ENCODE measurements around the gene LRRN2. TPM values are rescaled to one million over a fixed set of nuclear protein-coding genes. Genes with fewer than 3 reads are reported as not detected.

The LRRN2 gene
- total RNA-seq, 1 experiment from 2014 or later = 5.3 TPM

DNA sequence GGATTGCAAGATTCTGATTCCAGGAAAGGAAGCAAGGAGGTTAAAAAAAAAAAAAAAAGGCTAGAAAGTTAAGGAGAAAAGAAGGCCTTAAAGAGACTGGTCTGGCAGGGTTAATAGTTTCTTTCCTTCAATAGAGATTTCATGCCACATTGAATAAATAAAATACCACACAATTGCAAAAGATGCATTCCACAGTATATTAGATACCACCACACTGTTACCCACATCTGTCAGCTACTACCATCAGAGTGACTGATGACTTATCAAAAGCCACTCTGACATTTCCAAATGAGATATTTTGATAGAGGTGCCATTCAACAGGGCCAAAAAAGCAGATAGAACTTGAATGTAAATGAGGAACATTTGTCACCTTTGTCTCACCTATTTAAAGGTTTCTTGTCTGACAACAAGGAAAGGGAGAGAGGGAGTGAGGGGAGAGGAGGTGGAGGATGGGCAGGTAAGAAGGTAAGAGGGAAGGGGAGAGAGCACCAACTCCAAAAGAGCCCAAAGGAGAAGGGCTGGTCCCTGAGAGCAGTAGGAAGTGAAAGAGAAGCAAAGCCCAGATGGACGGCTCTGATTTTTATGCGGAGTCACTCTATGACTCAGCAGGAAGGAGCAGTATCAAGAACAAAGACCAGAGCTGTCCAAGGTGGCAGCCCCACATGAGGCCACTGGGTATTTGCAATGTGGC lies 38.3 kb downstream of the LRRN2 start:
- ATAC-seq (peak; percentile 26; the same call in 1 of the 2 replicates), DNase-seq (ENCODE audit: low spot score) (peak; percentile 41)
- TF ChIP-seq ETV6 (CRISPR knock-in tag; IDR thresholded peaks at IDR 0.05) = no peak
- TF ChIP-seq GRHL2 (CRISPR knock-in tag; IDR thresholded peaks at IDR 0.05; ENCODE audit: insufficient replicate concordance, severe bottlenecking) = no peak
- TF ChIP-seq SMAD3 (CRISPR knock-in tag; IDR thresholded peaks at IDR 0.05; ENCODE audit: borderline replicate concordance) = 0 out of 2 replicates have a peak, but pooled peaks have one; percentile 34
- TF ChIP-seq CREB1 (CRISPR knock-in tag; IDR thresholded peaks at IDR 0.05) = 0 out of 2 replicates have a peak, but pooled peaks have one; percentile 52
- TF ChIP-seq SMAD4 (CRISPR knock-in tag; IDR thresholded peaks at IDR 0.05) = no peak
- TF ChIP-seq ZNF232 (CRISPR knock-in tag; IDR thresholded peaks at IDR 0.05) = 0 out of 2 replicates have a peak, but pooled peaks have one; percentile 43
- TF ChIP-seq NFE2L1 (CRISPR knock-in tag; IDR thresholded peaks at IDR 0.05) = peak; percentile 94
- POLR2A ChIA-PET = interaction anchor here (0.7 kb wide), 1 partner anchor 19 kb away, joined by 3 read pairs; no protein-coding TSS in a partner anchor
- Mint-ChIP-seq H3K27ac (no peak overlapping the region), H3K4me1 (peaks cover 39% of the 10 kb centered on the region), H3K27me3 (ENCODE audit: low read depth) (peaks cover 21% of the 10 kb centered on the region), H3K9me3 (no peaks in the 10 kb centered on the region), H3K4me3 (no peak overlapping the region), H3K36me3 (no peaks in the 10 kb centered on the region)
- CTCF ChIA-PET = interaction anchor here (1.1 to 1.4 kb wide), 2 partner anchors 82 to 117 kb away, joined by 3 read pairs; no protein-coding TSS in a partner anchor

GRCh38 chr1:204645666-204646065 lies 39.9 kb downstream of the LRRN2 start:
- CTCF ChIA-PET = no interaction called here
- H3K27me3 Mint-ChIP-seq (ENCODE audit: low read depth) = peaks cover 18% of the 10 kb centered on the region
- TF ChIP-seq EMX1 (CRISPR knock-in tag; IDR thresholded peaks at IDR 0.05) (no peak), IRF1 (CRISPR knock-in tag; IDR thresholded peaks at IDR 0.05) (no peak), RELA (CRISPR knock-in tag; IDR thresholded peaks at IDR 0.05; ENCODE audit: borderline replicate concordance) (no peak), MAX (CRISPR knock-in tag; IDR thresholded peaks at IDR 0.05) (no peak)
- TF ChIP-seq, protein P1, sequence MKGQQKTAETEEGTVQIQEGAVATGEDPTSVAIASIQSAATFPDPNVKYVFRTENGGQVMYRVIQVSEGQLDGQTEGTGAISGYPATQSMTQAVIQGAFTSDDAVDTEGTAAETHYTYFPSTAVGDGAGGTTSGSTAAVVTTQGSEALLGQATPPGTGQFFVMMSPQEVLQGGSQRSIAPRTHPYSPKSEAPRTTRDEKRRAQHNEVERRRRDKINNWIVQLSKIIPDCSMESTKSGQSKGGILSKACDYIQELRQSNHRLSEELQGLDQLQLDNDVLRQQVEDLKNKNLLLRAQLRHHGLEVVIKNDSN (CRISPR knock-in tag; IDR thresholded peaks at IDR 0.05) = no peak
- no peak overlapping the region for H3K4me3 Mint-ChIP-seq
- peaks cover 28% of the 10 kb centered on the region for H3K4me1 Mint-ChIP-seq
- DNase-seq (ENCODE audit: low spot score) (no peak), ATAC-seq (no peak)
- POLR2A ChIA-PET = no interaction called here
- no peaks in the 10 kb centered on the region for H3K36me3 Mint-ChIP-seq
- H3K27ac Mint-ChIP-seq = no peak overlapping the region
- H3K9me3 Mint-ChIP-seq = no peaks in the 10 kb centered on the region

GRCh38 chr1:204645251-204645650 lies 40.3 kb downstream of the LRRN2 start:
- Mint-ChIP-seq H3K36me3 (no peaks in the 10 kb centered on the region; the same call in 1 of the 2 replicates), H3K4me3 (no peak overlapping the region), H3K4me1 (peaks cover 26% of the 10 kb centered on the region), H3K27ac (no peak overlapping the region), H3K9me3 (peaks cover 4% of the 10 kb centered on the region; the same call in 1 of the 2 replicates), H3K27me3 (ENCODE audit: low read depth) (peaks cover 16% of the 10 kb centered on the region)
- TF ChIP-seq MYBL2 (CRISPR knock-in tag; IDR thresholded peaks at IDR 0.05) (no peak), CTCF (IDR thresholded peaks at IDR 0.05) (no peak), ZNF121 (CRISPR knock-in tag; IDR thresholded peaks at IDR 0.05) (no peak), ZBTB21 (CRISPR knock-in tag; IDR thresholded peaks at IDR 0.05; ENCODE audit: borderline replicate concordance) (no peak), KAT7 (CRISPR knock-in tag; IDR thresholded peaks at IDR 0.05; ENCODE audit: borderline replicate concordance) (no peak)
- DNase-seq (ENCODE audit: low spot score) (no peak), ATAC-seq (no peak)
- ChIA-PET POLR2A (no interaction called here), CTCF (interaction anchor here (1.2 kb wide), 2 partner anchors 118 to 162 kb away, joined by 4 to 5 read pairs; no protein-coding TSS in a partner anchor)

Measured in WTC11 (cell line).